ENCODE results near the gene WNT9B. TPM values are rescaled to one million over a fixed set of nuclear protein-coding genes. Genes with fewer than 3 reads are reported as not detected.
A peak's percentile ranks its signal among the peaks of the same experiment; 100 is the strongest.

The WNT9B gene, protein sequence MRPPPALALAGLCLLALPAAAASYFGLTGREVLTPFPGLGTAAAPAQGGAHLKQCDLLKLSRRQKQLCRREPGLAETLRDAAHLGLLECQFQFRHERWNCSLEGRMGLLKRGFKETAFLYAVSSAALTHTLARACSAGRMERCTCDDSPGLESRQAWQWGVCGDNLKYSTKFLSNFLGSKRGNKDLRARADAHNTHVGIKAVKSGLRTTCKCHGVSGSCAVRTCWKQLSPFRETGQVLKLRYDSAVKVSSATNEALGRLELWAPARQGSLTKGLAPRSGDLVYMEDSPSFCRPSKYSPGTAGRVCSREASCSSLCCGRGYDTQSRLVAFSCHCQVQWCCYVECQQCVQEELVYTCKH
- under 1 TPM in 3 of 4 donors, not detected in 1; 0.31 to 0.81 (median 0.45) TPM for total RNA-seq

DNA sequence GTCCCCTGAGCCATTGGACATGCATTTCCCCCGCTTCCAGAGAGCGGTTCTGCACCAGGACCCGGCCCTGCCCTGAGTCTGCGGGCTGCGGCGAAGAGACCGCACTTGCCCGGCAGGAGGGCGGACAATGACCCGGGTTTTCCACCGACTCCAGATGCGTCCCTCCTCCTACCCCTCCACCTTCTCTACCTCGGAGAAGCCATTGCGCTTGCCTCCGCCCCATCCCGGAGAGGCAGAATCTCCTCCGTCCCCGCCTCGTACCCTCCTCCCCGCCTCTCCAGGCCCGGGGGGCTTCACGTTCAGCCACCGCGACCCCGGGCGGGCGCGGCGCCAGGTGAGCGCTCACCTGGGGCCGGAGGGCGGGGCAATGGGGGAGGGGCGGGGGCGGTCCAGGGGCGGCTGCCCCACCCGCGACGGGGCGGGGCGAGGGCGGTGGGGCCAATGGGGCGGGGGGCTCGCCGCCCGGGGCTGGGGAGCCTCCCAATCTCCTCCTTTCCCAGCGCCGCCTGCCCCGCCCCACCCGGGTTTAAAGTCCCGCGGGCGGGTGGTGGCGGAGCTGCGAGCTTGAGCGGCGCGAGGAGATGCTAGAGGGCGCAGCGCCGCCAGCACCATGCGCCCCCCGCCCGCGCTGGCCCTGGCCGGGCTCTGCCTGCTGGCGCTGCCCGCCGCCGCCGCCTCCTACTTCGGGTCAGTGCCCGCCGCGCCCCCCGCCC is at the start of gene WNT9B:
Gene WNT9B (plus strand): TSS at position 555 of the 713 bp plus-strand sequence. CDS start 56 bp downstream, at position 611.
- H3K9me3 ChIP-seq = no peaks in the 10 kb centered on the region
- peak within 1 kb of the TSS; percentile 11 to 48 for H3K4me3 ChIP-seq
- TF ChIP-seq EP300 (IDR thresholded peaks at IDR 0.05) = no peak
- TF ChIP-seq, protein P1, sequence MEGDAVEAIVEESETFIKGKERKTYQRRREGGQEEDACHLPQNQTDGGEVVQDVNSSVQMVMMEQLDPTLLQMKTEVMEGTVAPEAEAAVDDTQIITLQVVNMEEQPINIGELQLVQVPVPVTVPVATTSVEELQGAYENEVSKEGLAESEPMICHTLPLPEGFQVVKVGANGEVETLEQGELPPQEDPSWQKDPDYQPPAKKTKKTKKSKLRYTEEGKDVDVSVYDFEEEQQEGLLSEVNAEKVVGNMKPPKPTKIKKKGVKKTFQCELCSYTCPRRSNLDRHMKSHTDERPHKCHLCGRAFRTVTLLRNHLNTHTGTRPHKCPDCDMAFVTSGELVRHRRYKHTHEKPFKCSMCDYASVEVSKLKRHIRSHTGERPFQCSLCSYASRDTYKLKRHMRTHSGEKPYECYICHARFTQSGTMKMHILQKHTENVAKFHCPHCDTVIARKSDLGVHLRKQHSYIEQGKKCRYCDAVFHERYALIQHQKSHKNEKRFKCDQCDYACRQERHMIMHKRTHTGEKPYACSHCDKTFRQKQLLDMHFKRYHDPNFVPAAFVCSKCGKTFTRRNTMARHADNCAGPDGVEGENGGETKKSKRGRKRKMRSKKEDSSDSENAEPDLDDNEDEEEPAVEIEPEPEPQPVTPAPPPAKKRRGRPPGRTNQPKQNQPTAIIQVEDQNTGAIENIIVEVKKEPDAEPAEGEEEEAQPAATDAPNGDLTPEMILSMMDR (IDR thresholded peaks at IDR 0.05) = no peak
- TF ChIP-seq POLR2AphosphoS5 (IDR thresholded peaks at IDR 0.05) = no peak
- no peak for TF ChIP-seq POLR2A (IDR thresholded peaks at IDR 0.05)
- H3K36me3 ChIP-seq = no peaks in the 10 kb centered on the region
- no peak within 1 kb of the TSS for H3K27ac ChIP-seq
- 0% methylated on average over 2 of the region's 75 CpGs; no CpG with 5 or more reads in 1 of the 2 donors for WGBS, 2 donors (ENCODE audit: low coverage in 1 of 2)
- no peak for ATAC-seq
- peaks cover 87% of the 10 kb centered on the region for H3K27me3 ChIP-seq
- peaks cover 0 to 16% (median 10%) of the 10 kb centered on the region in 3 donors for H3K4me1 ChIP-seq

DNA sequence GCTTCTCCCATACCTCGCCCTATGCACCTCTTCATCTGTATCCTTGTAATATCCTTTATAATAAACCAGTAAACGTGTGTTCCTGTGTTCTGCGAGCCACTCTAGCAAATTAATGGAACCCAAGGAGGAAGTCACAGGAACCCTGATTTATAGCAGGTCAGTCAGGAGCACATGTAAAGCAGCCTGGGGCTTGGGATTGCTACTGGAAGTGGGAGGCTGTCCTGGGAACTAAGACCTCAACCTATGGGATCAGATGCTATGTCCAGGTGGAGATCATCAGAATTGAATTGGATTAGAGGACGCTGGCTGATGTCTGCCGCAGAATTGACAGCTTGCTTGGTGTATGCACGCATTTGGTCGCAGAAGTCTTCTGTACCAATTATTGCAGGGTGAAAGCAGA is 48.6 kb upstream of the WNT9B start:
- Histone ChIP-seq H3K36me3 (no peaks in the 10 kb centered on the region), H3K9me3 (no peaks in the 10 kb centered on the region), H3K4me1 (no peaks in the 10 kb centered on the region), H3K27ac (no peak overlapping the region), H3K4me3 (no peak overlapping the region), H3K27me3 (peaks cover 20% of the 10 kb centered on the region)
- WGBS, 2 donors (ENCODE audit: low coverage in 1 of 2) = 49 to 67% methylated on average over 3 of the region's 7 CpGs
- TF ChIP-seq, protein P1 (IDR thresholded peaks at IDR 0.05) = no peak
- TF ChIP-seq EP300 (IDR thresholded peaks at IDR 0.05) (no peak), POLR2A (IDR thresholded peaks at IDR 0.05) (no peak), POLR2AphosphoS5 (IDR thresholded peaks at IDR 0.05) (no peak)
- no peak for ATAC-seq

DNA sequence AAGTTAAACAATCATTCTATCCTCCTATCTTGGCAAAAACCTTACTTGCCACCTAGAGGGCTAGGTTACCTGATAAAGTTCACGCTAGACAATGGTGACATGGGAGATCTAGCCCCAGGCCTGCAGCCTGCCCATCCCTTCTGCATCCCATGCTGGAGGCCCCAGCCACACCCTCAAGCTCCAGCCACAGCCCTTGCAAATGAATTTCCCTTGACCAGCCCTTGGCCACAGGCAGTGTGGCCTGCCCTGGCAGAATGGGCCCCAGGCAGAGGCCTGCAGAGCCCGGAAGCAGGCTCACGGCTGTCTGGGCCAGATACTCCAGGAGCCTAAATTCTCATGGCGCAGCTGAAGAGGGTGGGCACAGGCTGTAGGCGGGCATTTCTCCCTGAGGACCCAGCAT is 47.8 kb upstream of the WNT9B start:
- Histone ChIP-seq H3K27me3 (peaks cover 20% of the 10 kb centered on the region), H3K4me3 (no peak overlapping the region), H3K9me3 (no peaks in the 10 kb centered on the region), H3K36me3 (no peaks in the 10 kb centered on the region), H3K27ac (no peak overlapping the region), H3K4me1 (no peaks in the 10 kb centered on the region)
- 82% methylated on average over 1 of the region's 5 CpGs; no CpG with 5 or more reads in 1 of the 2 donors for WGBS, 2 donors (ENCODE audit: low coverage in 1 of 2)
- no peak for ATAC-seq
- TF ChIP-seq POLR2A (IDR thresholded peaks at IDR 0.05) (no peak), POLR2AphosphoS5 (IDR thresholded peaks at IDR 0.05) (no peak), EP300 (IDR thresholded peaks at IDR 0.05) (no peak)
- TF ChIP-seq, protein P1 (IDR thresholded peaks at IDR 0.05) = no peak

DNA sequence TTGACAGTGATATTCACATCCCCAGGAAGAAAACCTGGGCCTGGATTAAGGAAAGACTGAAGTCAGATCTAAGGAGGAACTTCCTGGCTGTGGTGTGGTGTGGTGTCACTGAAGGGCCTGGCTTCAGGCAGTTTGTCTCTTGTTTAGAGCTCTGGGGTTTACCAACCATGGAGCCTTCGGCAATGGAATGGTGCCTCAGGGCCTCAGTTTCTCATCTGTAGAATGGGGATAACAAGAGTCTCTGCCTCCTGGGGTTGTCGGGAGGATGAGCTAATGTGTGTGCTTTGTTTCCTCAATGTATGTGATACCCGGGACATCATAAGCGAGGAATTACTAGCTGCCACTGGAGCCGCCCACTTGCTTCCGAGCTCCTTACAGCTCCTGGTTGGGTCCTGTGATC is 45.6 kb upstream of the WNT9B start:
- Histone ChIP-seq H3K9me3 (no peaks in the 10 kb centered on the region), H3K27ac (no peak overlapping the region), H3K36me3 (no peaks in the 10 kb centered on the region), H3K27me3 (peaks cover 19% of the 10 kb centered on the region), H3K4me3 (no peak overlapping the region), H3K4me1 (no peaks in the 10 kb centered on the region)
- 87 to 93% methylated on average over 5 to 6 of the region's 6 CpGs for WGBS, 2 donors (ENCODE audit: low coverage in 1 of 2)
- no peak for TF ChIP-seq EP300 (IDR thresholded peaks at IDR 0.05)
- TF ChIP-seq, protein P1 (IDR thresholded peaks at IDR 0.05) = no peak
- no peak for TF ChIP-seq POLR2AphosphoS5 (IDR thresholded peaks at IDR 0.05)
- no peak for ATAC-seq

All from gastroesophageal sphincter (tissue), 4 donors.